ENCODE measurements around the gene HAPLN3.
A peak's percentile ranks its signal among the peaks of the same experiment; 100 is the strongest.

The HAPLN3 gene

DNA sequence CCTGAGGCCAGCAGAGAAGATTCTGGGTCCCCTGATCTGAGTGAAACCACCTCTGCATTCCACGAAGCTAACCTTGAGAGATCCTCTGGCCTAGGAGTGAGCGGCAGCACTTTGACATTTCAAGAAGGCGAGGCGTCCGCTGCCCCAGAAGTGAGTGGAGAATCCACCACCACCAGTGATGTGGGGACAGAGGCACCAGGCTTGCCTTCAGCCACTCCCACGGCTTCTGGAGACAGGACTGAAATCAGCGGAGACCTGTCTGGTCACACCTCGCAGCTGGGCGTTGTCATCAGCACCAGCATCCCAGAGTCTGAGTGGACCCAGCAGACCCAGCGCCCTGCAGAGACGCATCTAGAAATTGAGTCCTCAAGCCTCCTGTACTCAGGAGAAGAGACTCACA lies 36.4 kb downstream of the HAPLN3 start:
- DNase-seq = no peak

- DNase-seq = no peak
Measured at GRCh38 chr15:88852476-88852875, 42.9 kb downstream of the HAPLN3 start.

DNA sequence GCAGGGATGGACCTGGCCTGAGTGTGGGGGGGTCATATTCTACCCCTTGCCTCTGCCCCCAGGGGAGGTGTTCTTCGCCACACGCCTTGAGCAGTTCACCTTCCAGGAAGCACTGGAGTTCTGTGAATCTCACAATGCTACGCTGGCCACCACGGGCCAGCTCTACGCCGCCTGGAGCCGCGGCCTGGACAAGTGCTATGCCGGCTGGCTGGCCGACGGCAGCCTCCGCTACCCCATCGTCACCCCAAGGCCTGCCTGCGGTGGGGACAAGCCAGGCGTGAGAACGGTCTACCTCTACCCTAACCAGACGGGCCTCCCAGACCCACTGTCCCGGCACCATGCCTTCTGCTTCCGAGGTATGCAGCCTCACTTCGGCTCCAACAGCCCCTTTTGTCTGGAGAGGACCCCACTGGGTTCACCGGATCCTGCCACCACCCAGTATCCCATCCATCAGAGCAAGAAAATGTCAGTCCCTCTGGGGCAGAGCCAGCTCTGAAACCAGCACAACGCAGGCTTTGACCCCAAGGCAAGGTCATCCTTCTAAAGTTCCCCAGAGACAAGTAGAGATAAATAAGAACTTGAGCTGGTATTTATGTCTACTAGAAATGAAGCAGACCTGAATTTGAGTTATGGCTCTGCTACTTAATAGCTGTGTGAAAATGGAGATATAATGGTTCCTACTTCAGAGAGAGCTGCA lies 45.8 kb downstream of the HAPLN3 start:
- no peak for DNase-seq

DNA sequence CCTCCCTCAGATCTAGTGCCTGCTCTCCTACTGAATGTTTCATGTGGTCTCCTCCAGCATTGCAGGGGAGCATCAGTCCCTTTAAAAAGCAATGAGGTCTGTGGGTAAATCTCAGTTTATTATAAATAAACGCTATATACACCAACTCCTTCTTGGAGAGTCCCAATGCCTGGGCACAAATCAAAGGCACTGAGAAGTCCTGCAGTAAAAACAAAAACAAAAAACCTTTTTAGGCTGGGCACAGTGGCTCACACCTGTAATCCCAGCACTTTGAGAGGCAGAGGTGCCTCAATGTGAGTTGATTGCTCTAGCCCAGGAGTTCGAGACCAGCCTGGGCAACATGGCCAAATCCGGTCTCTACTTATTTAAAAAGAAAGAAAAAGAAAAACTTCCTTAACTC lies 47.1 kb downstream of the HAPLN3 start:
- no peak for DNase-seq

- no peak for DNase-seq
Measured at GRCh38 chr15:88847144-88847543, 48.2 kb downstream of the HAPLN3 start.

- DNase-seq = no peak
Measured at GRCh38 chr15:88845616-88846015, 49.7 kb downstream of the HAPLN3 start.

DNA sequence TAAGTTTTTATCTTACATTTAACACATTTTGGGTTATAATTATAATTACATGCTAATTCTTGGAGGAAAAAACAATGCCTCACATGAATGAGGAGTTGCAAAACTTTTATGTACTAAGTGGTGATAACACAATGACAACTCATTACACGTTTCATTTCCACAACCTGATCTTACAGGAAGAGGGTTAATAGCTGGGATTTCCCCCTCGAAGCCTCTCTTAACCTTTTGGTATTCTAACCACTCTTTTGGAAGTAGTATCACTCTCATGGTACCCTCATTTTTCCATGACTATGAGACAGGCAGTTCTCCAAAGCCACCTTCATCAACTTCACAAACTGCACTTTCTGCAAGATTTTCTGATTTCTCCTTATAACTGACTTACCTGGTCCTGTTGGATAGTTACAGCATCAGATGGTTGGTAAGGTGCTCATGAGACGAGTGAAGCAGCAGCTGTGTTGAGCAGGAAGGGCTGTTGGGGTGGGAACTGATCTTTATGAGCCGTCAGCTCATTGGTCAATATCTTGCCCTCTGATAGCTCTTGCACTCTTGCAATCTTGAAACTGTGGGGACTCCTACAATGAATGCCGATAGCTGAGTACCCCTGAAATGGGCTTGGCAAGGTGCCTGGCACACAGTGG lies 50.5 kb downstream of the HAPLN3 start:
- no peak for DNase-seq

DNA sequence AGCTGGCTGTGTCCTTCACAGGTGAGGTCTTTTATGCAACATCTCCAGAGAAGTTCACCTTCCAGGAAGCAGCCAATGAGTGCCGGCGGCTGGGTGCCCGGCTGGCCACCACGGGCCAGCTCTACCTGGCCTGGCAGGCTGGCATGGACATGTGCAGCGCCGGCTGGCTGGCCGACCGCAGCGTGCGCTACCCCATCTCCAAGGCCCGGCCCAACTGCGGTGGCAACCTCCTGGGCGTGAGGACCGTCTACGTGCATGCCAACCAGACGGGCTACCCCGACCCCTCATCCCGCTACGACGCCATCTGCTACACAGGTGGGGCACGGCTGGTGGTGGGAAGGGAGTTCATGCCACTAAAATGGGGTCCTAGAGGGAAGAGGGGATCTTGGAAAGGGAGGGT lies 52.0 kb downstream of the HAPLN3 start:
- no peak for DNase-seq

GRCh38 chr15:88842156-88842555 lies 53.2 kb downstream of the HAPLN3 start:
- DNase-seq = no peak

DNA sequence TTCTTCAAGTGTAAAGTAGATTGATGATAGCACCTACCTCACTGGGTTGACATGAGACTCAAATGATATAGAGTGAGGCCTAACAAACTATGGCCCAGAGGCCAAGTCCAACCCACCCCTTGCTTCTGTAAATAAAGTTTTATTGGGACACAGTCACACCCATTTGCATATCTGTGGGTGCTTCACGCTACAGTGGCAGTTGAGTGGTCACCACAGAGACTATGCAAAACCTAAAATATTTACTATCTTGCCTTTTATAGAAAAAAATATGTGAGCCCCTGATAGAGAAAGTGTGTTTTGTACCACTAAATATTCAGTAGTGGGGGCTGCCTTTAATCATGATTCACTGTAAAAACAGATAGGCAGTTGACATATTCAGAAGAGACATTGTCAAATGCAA lies 54.1 kb downstream of the HAPLN3 start:
- no peak for DNase-seq

DNA sequence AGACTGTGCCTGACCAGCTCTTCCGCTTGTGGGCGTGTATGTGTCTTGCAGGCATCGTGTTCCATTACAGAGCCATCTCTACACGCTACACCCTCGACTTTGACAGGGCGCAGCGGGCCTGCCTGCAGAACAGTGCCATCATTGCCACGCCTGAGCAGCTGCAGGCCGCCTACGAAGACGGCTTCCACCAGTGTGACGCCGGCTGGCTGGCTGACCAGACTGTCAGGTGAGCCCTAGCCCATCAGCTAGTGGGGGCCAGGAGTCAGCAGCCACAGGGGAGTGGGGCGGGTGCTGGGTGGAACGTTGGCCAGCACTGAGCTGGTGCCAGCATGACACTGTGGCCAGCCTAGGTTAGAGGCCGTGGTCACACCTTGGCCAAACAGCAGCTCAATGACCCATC lies 55.4 kb downstream of the HAPLN3 start:
- no peak for DNase-seq

DNA sequence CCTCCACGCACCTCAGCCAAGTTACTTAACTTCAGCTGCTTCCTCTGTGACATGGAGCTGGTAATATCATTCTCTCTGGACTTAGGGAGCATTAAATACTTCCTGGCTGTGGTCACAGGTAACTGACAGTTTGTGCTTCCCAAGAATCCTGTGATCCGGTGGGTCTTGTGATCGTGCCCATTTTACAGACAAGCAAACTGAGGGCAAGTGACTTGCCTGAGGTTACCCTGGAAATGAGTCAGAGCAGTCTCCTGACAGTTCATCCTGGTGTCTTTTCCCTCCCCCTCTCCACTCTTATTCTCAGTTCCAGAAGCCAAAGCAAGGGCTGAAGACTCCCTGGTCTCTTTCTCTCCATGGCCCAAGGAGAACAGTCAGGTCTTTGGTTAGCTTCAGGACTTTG lies 56.2 kb downstream of the HAPLN3 start:
- DNase-seq = no peak

DNA sequence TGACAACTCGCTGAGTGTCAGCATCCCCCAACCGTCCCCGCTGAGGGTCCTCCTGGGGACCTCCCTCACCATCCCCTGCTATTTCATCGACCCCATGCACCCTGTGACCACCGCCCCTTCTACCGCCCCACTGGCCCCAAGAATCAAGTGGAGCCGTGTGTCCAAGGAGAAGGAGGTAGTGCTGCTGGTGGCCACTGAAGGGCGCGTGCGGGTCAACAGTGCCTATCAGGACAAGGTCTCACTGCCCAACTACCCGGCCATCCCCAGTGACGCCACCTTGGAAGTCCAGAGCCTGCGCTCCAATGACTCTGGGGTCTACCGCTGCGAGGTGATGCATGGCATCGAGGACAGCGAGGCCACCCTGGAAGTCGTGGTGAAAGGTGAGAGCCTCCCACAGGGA lies 56.7 kb downstream of the HAPLN3 start:
- DNase-seq = no peak

DNA sequence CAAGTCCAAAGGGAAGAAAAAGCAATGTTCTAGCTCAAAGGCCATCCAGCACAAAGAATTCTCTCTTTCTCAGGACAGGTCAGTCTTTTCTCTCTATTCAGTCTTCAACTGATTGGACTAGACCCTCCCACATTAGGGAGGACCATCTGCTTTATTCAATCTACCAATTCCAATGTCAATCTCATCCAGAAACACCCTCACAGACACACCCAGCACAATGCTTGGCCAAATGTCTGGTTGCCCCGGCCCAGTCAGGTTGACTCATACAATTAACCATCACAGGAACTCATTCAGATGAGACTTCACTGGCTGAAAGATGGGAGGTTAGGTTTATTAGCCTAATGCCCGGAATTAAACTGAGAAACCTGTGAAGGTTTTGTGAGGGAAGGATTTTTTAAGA lies 59.7 kb downstream of the HAPLN3 start:
- DNase-seq = no peak

GRCh38 chr15:88835119-88835518 lies 60.2 kb downstream of the HAPLN3 start:
- DNase-seq = peak; percentile 5

DNA sequence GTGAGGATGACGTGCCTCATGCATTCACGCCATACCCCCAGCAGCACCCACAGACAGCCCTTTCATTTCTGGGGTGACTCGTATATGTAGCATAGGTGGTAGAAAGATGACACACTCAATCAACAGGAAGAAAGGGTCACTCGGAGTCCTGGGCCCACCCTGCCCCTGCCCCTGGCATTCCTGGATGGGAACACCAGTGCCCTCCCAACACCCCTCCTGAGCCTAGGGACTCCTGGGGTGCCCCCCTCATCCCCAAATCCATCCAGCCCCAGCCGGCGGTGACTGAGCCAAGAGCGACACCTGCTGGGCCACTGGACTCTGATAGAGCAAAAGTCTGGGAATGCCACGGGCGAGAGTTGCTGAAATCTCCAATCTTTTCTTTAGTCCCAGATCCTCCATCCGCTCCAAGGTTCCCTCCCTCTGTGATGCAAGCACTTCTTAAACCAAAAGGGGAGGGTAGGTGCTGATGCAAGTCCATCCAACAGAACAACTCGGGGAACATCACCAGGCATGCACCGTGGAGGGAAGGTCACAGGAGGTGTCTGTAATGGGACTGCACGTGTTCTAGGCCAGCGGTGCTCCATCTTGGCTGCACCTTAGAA lies 61.0 kb downstream of the HAPLN3 start:
- DNase-seq = peak; percentile 4

DNA sequence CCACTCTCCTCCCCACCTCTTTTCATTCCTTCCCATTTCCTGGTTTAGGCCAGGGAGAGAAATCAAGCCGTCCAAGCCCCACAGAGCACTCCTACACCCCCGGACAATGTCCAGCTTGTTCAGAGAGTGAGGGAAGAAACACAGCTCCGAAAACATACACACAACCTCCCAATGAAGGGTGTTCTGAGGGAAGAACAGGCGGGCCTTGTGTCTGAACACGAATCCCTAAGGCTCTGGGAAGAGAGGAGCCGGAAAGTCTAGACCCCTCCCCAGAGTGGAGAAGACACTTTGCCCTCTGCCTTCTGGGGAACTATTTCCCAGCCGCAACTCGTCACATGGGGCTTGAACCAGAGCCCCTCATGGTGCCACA lies 61.6 kb downstream of the HAPLN3 start:
- no peak for DNase-seq

DNA sequence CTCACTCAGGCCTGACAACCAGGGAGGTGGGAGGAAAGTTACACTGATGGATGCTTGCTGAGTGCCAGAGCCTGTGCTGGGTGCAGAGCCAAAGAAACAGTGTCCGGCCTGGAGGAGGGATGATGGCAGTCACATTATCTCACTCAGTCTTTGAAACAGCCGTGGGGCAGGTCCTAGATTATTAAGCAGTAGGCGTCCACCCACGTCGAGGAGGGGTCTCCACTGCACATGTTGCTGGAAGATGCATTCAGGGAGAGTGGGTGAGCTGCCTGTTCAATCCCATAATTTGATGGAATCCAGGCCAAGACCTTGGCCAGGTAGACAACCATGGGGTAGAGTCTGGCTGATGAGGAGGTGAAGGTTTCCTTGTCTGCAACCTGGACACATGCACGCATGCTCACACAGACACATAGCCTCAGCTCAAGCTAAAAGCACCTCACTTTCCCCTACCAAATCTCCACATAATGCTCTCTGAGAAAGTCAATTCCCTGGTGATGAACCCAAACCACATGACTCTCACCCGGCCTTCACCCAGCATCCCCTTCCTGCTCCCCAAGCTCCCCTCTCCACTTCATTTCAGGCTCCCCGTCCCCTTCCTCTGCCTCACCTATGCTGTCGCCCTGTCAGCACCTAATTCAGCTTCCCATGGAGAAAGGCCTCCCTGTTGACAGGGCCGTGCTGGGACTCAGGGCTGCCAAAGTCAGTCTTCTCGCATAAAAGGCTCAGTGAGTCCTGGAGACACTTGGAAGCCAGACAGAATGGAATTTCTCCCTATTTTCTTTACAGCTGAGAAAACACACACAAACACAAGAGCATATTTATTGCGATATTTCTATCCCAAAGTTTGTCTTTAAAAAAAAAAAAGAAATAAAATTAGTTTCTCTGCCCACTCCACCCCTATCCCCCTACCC lies 62.3 kb downstream of the HAPLN3 start:
- DNase-seq = no peak

DNA sequence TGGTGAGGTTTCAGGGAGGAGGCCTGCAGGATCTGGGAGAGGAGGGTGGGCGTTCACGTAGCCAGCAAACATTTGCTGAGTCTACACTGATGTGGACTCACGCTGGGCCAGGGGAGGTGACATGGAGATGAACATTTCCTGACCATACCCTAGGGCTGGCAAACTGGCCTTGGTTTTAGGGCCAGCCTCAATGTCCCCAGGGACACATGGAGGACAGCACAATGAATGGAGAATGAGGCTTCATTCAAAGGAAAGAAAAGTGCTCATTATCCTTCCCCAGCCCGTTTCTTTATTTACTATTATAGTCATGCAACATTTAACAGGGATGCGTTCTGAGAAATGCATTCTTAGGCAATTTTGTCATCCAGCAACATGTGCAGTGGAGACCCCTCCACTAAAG lies 65.3 kb downstream of the HAPLN3 start:
- no peak for DNase-seq

- DNase-seq = no peak
Measured at GRCh38 chr15:88828791-88829190, 66.6 kb downstream of the HAPLN3 start.

All from inflammatory macrophage treated with lipopolysaccharide for 4 hours (primary cell).